GM19025 (cell line): ENCODE data around the gene LILRB5.
"Not testable (repeated sequence)": the region's sequence is repeated elsewhere in the genome, so short reads cannot be mapped to it uniquely, and the experiment has no call there.

ENCODE experiments used
- ATAC-seq: cut with Tn5 transposase; IDR thresholded peaks from one replicate; pipeline ENCODE4 v1.9.1; 2021; ENCODE audit warnings: mild to moderate bottlenecking, low read depth, moderate library complexity; ENCODE audit not compliant: unreplicated experiment

LILRB5 gene

GRCh38 chr19:54257116-54257480 is at the start of gene LILRB5:
Gene LILRB5 (minus strand): TSS chr19:54257273. CDS start chr19:54257193, 80 bp downstream.
- no peak for ATAC-seq

- no peak for ATAC-seq
Observed at GRCh38 chr19:54305141-54305540, 48.1 kb upstream of the LILRB5 start.

GRCh38 chr19:54302257-54302656 is 45.2 kb upstream of the LILRB5 start:
- no peak for ATAC-seq

GRCh38 chr19:54299515-54299914 is 42.4 kb upstream of the LILRB5 start:
- ATAC-seq, result no peak

- ATAC-seq, result no peak
Observed at GRCh38 chr19:54299126-54299498, 42.0 kb upstream of the LILRB5 start.

GRCh38 chr19:54298357-54299125 is 41.5 kb upstream of the LILRB5 start:
- no peak for ATAC-seq

- ATAC-seq, result no peak
Observed at GRCh38 chr19:54297759-54298305, 40.8 kb upstream of the LILRB5 start.

GRCh38 chr19:54294539-54294938 is 37.5 kb upstream of the LILRB5 start:
- ATAC-seq, result no peak

- ATAC-seq, result not testable (repeated sequence)
Observed at GRCh38 chr19:54289160-54289559, 32.1 kb upstream of the LILRB5 start.

GRCh38 chr19:54287456-54287855 is 30.4 kb upstream of the LILRB5 start:
- no peak for ATAC-seq

- not testable (repeated sequence) for ATAC-seq
Observed at GRCh38 chr19:54286283-54286682, 29.2 kb upstream of the LILRB5 start.

- ATAC-seq, result not testable (repeated sequence)
Observed at GRCh38 chr19:54285427-54286056, 28.5 kb upstream of the LILRB5 start.

GRCh38 chr19:54282686-54283470 is 25.8 kb upstream of the LILRB5 start:
- no peak for ATAC-seq

- not testable (repeated sequence) for ATAC-seq
Observed at GRCh38 chr19:54281729-54282075, 24.6 kb upstream of the LILRB5 start.

- ATAC-seq, result no peak
Observed at GRCh38 chr19:54281007-54281728, 24.1 kb upstream of the LILRB5 start, which contains the start of gene LILRB2. Gene LILRB2 (minus strand): TSS chr19:54281110. CDS start chr19:54280496, 614 bp downstream.

GRCh38 chr19:54280441-54280840 is 23.4 kb upstream of the LILRB5 start:
- not testable (repeated sequence) for ATAC-seq

GRCh38 chr19:54280025-54280424 is 23.0 kb upstream of the LILRB5 start:
- ATAC-seq, result not testable (repeated sequence)

GRCh38 chr19:54279406-54279962 is 22.4 kb upstream of the LILRB5 start:
- no peak for ATAC-seq

- ATAC-seq, result not testable (repeated sequence)
Observed at GRCh38 chr19:54278571-54279195, 21.6 kb upstream of the LILRB5 start.
